Stomach (tissue), 9 donors: Measurements from ENCODE around the gene PIP4K2B. TPM values are rescaled to one million over a fixed set of nuclear protein-coding genes. Genes with fewer than 3 reads are reported as not detected.

Experiments
- DNase-seq, 2 donors: peaks; one replicate each; pipeline versions ENCODE4 v3.0.0 to v3.0.0-alpha.2; 2013 to 2019
- H3K27ac ChIP-seq, 5 donors: fragments of 200-600 bp in 4 of 5; sonication (generic) in 4 of 5; one replicate each; pipeline ENCODE4 v1.5.1; 2013 to 2019; ENCODE audit warnings: mild to moderate bottlenecking in 1 of 5, moderate library complexity in 1 of 5
- H3K27me3 ChIP-seq, 3 donors: fragments of 200-600 bp; sonication (generic); one replicate each; pipeline ENCODE4 v1.5.1; 2017 to 2019; ENCODE audit warnings: mixed run types in 1 of 3
- H3K36me3 ChIP-seq, 4 donors: fragments of 200-600 bp; sonication (generic); 1 replicate in 3 of 4; 2 replicates in 1 of 4; pipeline ENCODE4 v1.5.1; 2016 to 2019
- H3K4me1 ChIP-seq, 4 donors: fragments of 200-600 bp; sonication (generic); one replicate each; pipeline ENCODE4 v1.5.1; 2016 to 2019
- H3K4me3 ChIP-seq, 4 donors: fragments of 200-600 bp; sonication (generic) in 3 of 4; one replicate each; pipeline ENCODE4 v1.5.1; 2016 to 2019; ENCODE audit warnings: mild to moderate bottlenecking in 1 of 4
- H3K9me3 ChIP-seq, 4 donors: fragments of 200-600 bp; sonication (generic); one replicate each; pipeline ENCODE4 v1.5.1; 2016 to 2019
- EP300 ChIP-seq: sonication (generic); formaldehyde crosslinking; IDR thresholded peaks from one replicate; pipeline ENCODE4 v1.6.1; 2017; ENCODE audit warnings: antibody characterized with exemption
- POLR2A ChIP-seq, 4 donors: fragments of 450-650 bp; IDR thresholded peaks; one replicate each; pipeline ENCODE4 v1.6.1; 2016; ENCODE audit warnings: antibody characterized with exemption in 4 of 4, control low read depth in 2 of 4, mild to moderate bottlenecking in 1 of 4, moderate library complexity in 1 of 4
- POLR2AphosphoS5 ChIP-seq, 3 donors: sonication (generic); formaldehyde crosslinking; IDR thresholded peaks; one replicate each; pipeline ENCODE4 v1.6.1; 2016; ENCODE audit warnings: antibody characterized with exemption in 3 of 3
- WGBS, 5 donors: extraction: QIAGEN DNeasy Blood & Tissue Kit in 3 of 5; methylation state at CpG; one replicate each; pipeline versions ENCODE4 v1.1.5 to v1.1.7; 2013 to 2018; 5-methylcytosine and 5-hydroxymethylcytosine counted together
- intact Hi-C: fragments of 100-400 bp; cut with DNase I; formaldehyde crosslinking; loops from one replicate; pipeline ENCODE4 v1.15.1; 2023; ENCODE audit warnings: low total_unique reads
- polyA plus RNA-seq, 3 donors: library from polyadenylated mRNA; stranded (reverse); fragments of 200-250 nt; gene quantifications; one replicate each; pipeline ENCODE4 v1.2.3, GENCODE V29; 2013
- total RNA-seq, 5 donors: library from RNA; depleted of rRNA; stranded (reverse); fragments of >200 nt; gene quantifications; one replicate each; pipeline versions ENCODE4 v1.1.0 to v1.2.3, GENCODE V29; 2014 to 2016
- TF ChIP-seq, protein P1 (sequence below), 7 experiments: fragments of 450-650 bp in 4 of 7; fragments of 200-600 bp in 3 of 7; sonication (generic) in 3 of 7; IDR thresholded peaks; one replicate each; pipeline ENCODE4 v1.5.1; 2016 to 2019; ENCODE audit warnings: antibody characterized with exemption in 7 of 7, control low read depth in 2 of 7, mild to moderate bottlenecking in 1 of 7
- donor health status: healthy with polysubstance abuse.
- donor health status: Bipolar disorder and iron deficiency.
- donor health status: healthy.

Gene PIP4K2B
- total and polyA plus RNA-seq, 8 donors, result 9.9 to 99.2 (median 23.3) TPM

DNA sequence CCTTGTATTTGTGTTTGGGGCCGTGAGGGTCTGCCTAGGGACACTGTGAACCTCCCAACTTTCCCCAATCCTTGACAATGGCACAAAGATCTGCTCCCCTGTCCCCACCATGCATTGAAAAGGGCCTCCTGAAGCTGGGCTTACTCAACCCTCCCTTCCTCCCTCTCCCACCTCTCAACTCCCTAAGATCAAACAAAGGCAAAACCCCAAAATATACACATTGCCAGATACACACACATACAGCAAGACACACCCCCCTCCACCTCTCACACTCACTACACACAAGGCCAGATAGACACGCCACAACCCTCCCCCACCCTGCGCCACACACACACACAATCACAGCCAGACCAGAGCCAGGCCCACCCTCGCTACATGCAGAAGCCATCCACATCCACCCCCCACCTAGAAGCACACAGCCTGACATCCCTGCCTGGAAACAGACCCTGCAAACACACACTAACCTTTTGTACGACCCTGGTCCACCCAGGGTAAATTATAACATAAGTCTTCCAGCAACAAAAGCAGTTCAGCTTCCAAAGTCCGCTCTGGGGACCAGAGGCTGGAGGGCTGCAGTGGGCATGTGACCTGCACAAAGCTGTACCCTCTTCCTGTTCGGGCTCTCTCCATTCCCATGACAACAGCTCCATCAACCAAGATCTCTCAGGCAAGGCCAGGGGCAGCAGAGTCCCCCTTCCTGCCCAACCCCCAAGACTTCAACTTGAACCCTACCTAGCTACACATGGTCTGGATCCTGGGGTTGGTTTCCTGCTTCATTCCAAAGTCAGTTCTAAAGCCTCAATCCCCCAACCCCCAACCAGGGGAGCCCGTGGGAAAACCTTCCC lies 53.1 kb downstream of the PIP4K2B start:
- Histone ChIP-seq H3K27ac (peak overlapping the region; percentile 22 to 94 (median 93)), H3K4me1 (peaks cover 75 to 100% (median 94%) of the 10 kb centered on the region in 4 donors), H3K4me3 (peak overlapping the region in 3 of 4 donors; percentile 83 to 88 (median 84)), H3K36me3 (no peaks in the 10 kb centered on the region), H3K9me3 (no peaks in the 10 kb centered on the region), H3K27me3 (peaks cover 0 to 45% (median 15%) of the 10 kb centered on the region in 3 donors)
- TF ChIP-seq EP300 (no peak), POLR2AphosphoS5 (IDR thresholded peaks at IDR 0.05) (no peak), POLR2A (IDR thresholded peaks at IDR 0.05) (no peak)
- TF ChIP-seq, protein P1, sequence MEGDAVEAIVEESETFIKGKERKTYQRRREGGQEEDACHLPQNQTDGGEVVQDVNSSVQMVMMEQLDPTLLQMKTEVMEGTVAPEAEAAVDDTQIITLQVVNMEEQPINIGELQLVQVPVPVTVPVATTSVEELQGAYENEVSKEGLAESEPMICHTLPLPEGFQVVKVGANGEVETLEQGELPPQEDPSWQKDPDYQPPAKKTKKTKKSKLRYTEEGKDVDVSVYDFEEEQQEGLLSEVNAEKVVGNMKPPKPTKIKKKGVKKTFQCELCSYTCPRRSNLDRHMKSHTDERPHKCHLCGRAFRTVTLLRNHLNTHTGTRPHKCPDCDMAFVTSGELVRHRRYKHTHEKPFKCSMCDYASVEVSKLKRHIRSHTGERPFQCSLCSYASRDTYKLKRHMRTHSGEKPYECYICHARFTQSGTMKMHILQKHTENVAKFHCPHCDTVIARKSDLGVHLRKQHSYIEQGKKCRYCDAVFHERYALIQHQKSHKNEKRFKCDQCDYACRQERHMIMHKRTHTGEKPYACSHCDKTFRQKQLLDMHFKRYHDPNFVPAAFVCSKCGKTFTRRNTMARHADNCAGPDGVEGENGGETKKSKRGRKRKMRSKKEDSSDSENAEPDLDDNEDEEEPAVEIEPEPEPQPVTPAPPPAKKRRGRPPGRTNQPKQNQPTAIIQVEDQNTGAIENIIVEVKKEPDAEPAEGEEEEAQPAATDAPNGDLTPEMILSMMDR (IDR thresholded peaks at IDR 0.05), result no peak
- peak in 1 of 2 donors; percentile 66 for DNase-seq
- 29 to 44% (median 35%) methylated on average over 8 of the region's 8 CpGs for WGBS, 5 donors
- intact Hi-C loops, result no loop called here

DNA sequence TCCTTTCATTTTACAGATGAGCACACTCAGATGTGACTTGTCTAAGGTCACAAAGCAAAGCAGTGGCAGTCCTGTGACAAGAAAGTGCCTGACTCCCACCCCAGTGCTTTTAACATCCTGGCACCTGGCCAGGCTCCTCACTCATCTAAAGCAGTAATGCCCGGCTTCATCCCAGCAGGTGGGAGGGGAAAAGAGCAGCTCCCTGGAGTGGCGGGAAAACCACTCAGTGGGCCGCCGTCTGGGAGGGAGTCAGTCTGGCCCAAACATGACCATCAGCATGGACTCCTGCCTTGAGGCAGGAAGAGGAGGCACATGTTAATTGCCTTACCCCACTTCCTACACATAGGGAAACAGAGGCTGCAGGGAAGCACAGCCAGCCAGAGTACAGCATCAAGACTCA lies 53.8 kb downstream of the PIP4K2B start:
- WGBS, 5 donors, result 38 to 58% (median 39%) methylated on average over 4 of the region's 4 CpGs
- H3K4me3 ChIP-seq, result no peak overlapping the region
- intact Hi-C loops, result no loop called here
- peaks cover 71 to 100% (median 95%) of the 10 kb centered on the region in 4 donors for H3K4me1 ChIP-seq
- H3K27ac ChIP-seq, result peak overlapping the region in 4 of 5 donors; percentile 22 to 94 (median 92)
- DNase-seq, result no peak
- H3K9me3 ChIP-seq, result no peaks in the 10 kb centered on the region
- peaks cover 0 to 43% (median 15%) of the 10 kb centered on the region in 3 donors for H3K27me3 ChIP-seq
- TF ChIP-seq, protein P1 (IDR thresholded peaks at IDR 0.05), result no peak
- TF ChIP-seq POLR2AphosphoS5 (IDR thresholded peaks at IDR 0.05), result no peak
- no peak for TF ChIP-seq EP300
- no peaks in the 10 kb centered on the region for H3K36me3 ChIP-seq

DNA sequence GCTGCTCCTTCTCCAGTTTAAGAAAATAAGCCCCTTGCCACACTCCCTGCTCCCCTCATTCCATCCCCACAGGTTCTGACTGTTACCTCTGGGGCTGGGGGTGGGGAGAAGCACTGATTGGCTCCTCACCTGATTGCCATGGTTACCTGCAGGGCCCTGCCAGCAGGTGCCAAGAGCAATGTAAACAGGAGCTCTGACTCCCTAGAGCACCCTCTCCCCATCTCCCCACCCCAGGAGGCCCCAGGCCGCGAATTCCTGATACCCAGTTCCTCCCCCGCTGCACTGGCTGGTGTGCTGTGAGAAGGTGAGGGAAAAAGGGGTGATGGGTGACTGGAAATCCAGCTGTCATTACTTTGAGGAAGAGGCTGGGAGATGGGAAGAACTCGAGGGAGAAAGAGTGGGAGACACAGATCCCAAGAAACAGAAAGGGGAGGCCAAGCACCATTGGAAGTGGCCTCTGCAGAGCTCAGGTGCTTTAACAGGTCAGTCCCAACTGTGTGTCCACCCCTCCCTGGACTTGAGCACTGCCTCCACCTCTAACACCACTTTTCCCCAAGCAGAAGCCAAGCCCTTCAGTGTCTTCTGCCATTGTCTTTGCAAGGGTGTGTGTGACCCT lies 55.7 kb downstream of the PIP4K2B start:
- WGBS, 5 donors, result 35 to 59% (median 47%) methylated on average over 4 of the region's 4 CpGs
- TF ChIP-seq POLR2AphosphoS5 (IDR thresholded peaks at IDR 0.05) (no peak), EP300 (no peak), POLR2A (IDR thresholded peaks at IDR 0.05) (no peak)
- TF ChIP-seq, protein P1 (IDR thresholded peaks at IDR 0.05), result no peak
- Histone ChIP-seq H3K27me3 (peaks cover 0 to 24% (median 10%) of the 10 kb centered on the region in 3 donors), H3K4me1 (peaks cover 55 to 87% (median 76%) of the 10 kb centered on the region in 4 donors), H3K27ac (peak overlapping the region in 4 of 5 donors; percentile 76 to 90 (median 82)), H3K9me3 (no peaks in the 10 kb centered on the region), H3K4me3 (no peak overlapping the region), H3K36me3 (peaks cover 0 to 16% (median 15%) of the 10 kb centered on the region in 4 donors)
- DNase-seq, result peak in 1 of 2 donors; percentile 82
- intact Hi-C loops, result no loop called here
